Measurements from ENCODE around the gene DIPK1B. TPM values are rescaled to one million over a fixed set of nuclear protein-coding genes. Genes with fewer than 3 reads are reported as not detected.
"Not testable (repeated sequence)": the region's sequence is repeated elsewhere in the genome, so short reads cannot be mapped to it uniquely, and the experiment has no call there.

DIPK1B gene
- total RNA-seq, 2 experiments from 2014 or later, result 0.21 to 0.25 TPM

- H3K27ac Mint-ChIP-seq, result no peak overlapping the region
- no peak overlapping the region for H3K4me3 Mint-ChIP-seq
- ChIA-PET POLR2A (no interaction called here), CTCF (no interaction called here)
- no peak for DNase-seq
- peaks cover 13% of the 10 kb centered on the region for H3K27me3 Mint-ChIP-seq
- no peaks in the 10 kb centered on the region for H3K36me3 Mint-ChIP-seq (ENCODE audit: low read depth)
- intact Hi-C loops (cut with DNase I, micrococcal nuclease), result no loop called here
- H3K4me1 Mint-ChIP-seq, result peaks cover 14% of the 10 kb centered on the region
- no peaks in the 10 kb centered on the region for H3K9me3 Mint-ChIP-seq (ENCODE audit: low read depth)
- ATAC-seq, result no peak
Observed at GRCh38 chr9:136696502-136696901, 15.9 kb upstream of the DIPK1B start.

- CTCF ChIA-PET, result interaction anchor here (1.4 kb wide), 1 partner anchor 25 kb away, joined by 3 read pairs; no protein-coding TSS in a partner anchor
- Mint-ChIP-seq H3K4me1 (peaks cover 19% of the 10 kb centered on the region), H3K36me3 (ENCODE audit: low read depth) (no peaks in the 10 kb centered on the region), H3K27me3 (peaks cover 15% of the 10 kb centered on the region), H3K4me3 (no peak overlapping the region), H3K27ac (no peak overlapping the region), H3K9me3 (ENCODE audit: low read depth) (no peaks in the 10 kb centered on the region)
- intact Hi-C loops (cut with DNase I, micrococcal nuclease), result no loop called here
- POLR2A ChIA-PET, result no interaction called here
- no peak for DNase-seq
- ATAC-seq, result no peak
Observed at GRCh38 chr9:136697146-136697820, 15.1 kb upstream of the DIPK1B start.

GRCh38 chr9:136697821-136698526, 14.4 kb upstream of the DIPK1B start:
- no peaks in the 10 kb centered on the region for H3K36me3 Mint-ChIP-seq (ENCODE audit: low read depth)
- no peak overlapping the region for H3K4me3 Mint-ChIP-seq
- intact Hi-C loops (cut with DNase I, micrococcal nuclease), result no loop called here
- DNase-seq (no peak), ATAC-seq (no peak)
- H3K27ac Mint-ChIP-seq, result no peak overlapping the region
- ChIA-PET POLR2A (interaction anchor here (0.7 kb wide), 1 partner anchor 546 kb away, joined by 5 read pairs; no protein-coding TSS in a partner anchor), CTCF (interaction anchor here (0.6 to 1.4 kb wide), 5 partner anchors 23 to 485 kb away, joined by 3 to 4 read pairs (median 3); no protein-coding TSS in a partner anchor)
- H3K27me3 Mint-ChIP-seq, result peaks cover 15% of the 10 kb centered on the region
- peaks cover 20% of the 10 kb centered on the region for H3K4me1 Mint-ChIP-seq
- H3K9me3 Mint-ChIP-seq (ENCODE audit: low read depth), result no peaks in the 10 kb centered on the region

GRCh38 chr9:136698635-136699246, 13.6 kb upstream of the DIPK1B start:
- no peak for ATAC-seq
- CTCF ChIA-PET, result interaction anchor here (0.6 to 1.0 kb wide), 3 partner anchors 24 to 331 kb away, joined by 3 to 4 read pairs (median 3); no protein-coding TSS in a partner anchor
- DNase-seq, result no peak
- Mint-ChIP-seq H3K27ac (no peak overlapping the region), H3K4me3 (no peak overlapping the region), H3K9me3 (ENCODE audit: low read depth) (no peaks in the 10 kb centered on the region), H3K36me3 (ENCODE audit: low read depth) (no peaks in the 10 kb centered on the region), H3K27me3 (peaks cover 15% of the 10 kb centered on the region), H3K4me1 (peaks cover 20% of the 10 kb centered on the region)
- POLR2A ChIA-PET, result interaction anchor here (0.7 kb wide), 1 partner anchor 546 kb away, joined by 5 read pairs; no protein-coding TSS in a partner anchor
- intact Hi-C loops (cut with DNase I, micrococcal nuclease), result no loop called here

GRCh38 chr9:136700304-136700703, 12.1 kb upstream of the DIPK1B start:
- Mint-ChIP-seq H3K27ac (no peak overlapping the region), H3K27me3 (peaks cover 17% of the 10 kb centered on the region), H3K9me3 (ENCODE audit: low read depth) (no peaks in the 10 kb centered on the region), H3K4me3 (no peak overlapping the region), H3K36me3 (ENCODE audit: low read depth) (no peaks in the 10 kb centered on the region), H3K4me1 (peaks cover 20% of the 10 kb centered on the region)
- DNase-seq (no peak), ATAC-seq (no peak)
- intact Hi-C loops (cut with DNase I, micrococcal nuclease), result loop anchor here (2.0 to 5.0 kb wide), 2 partner anchors 28 to 793 kb away; partner anchors contain the start of gene CAMSAP1 (in 1 of the 2)
- ChIA-PET POLR2A (interaction anchor here (1.2 kb wide), 1 partner anchor 28 kb away, joined by 4 read pairs; no protein-coding TSS in a partner anchor), CTCF (interaction anchor here (0.6 to 1.8 kb wide), 4 partner anchors 14 to 346 kb away, joined by 3 to 5 read pairs (median 4); no protein-coding TSS in a partner anchor)

- CTCF ChIA-PET, result interaction anchor here (0.6 to 1.8 kb wide), 7 partner anchors 15 to 347 kb away, joined by 3 to 5 read pairs (median 4); no protein-coding TSS in a partner anchor
- Mint-ChIP-seq H3K4me3 (peak overlapping the region; percentile 62), H3K27me3 (peaks cover 20% of the 10 kb centered on the region), H3K4me1 (peaks cover 20% of the 10 kb centered on the region), H3K27ac (peak overlapping the region; percentile 91), H3K9me3 (ENCODE audit: low read depth) (no peaks in the 10 kb centered on the region), H3K36me3 (ENCODE audit: low read depth) (no peaks in the 10 kb centered on the region)
- DNase-seq (peak; percentile 92), ATAC-seq (peak; percentile 97)
- intact Hi-C loops (cut with DNase I, micrococcal nuclease), result loop anchor here (1.0 to 5.0 kb wide), 8 partner anchors 14 to 794 kb away; partner anchors contain the start of genes AGPAT2 (in 1 of the 2), CAMSAP1 (in 1 of the 2), SEC16A (in 1 of the 2) and TUBB4B (in 1 of the 2)
- POLR2A ChIA-PET, result interaction anchor here (0.6 to 1.2 kb wide), 4 partner anchors 14 to 734 kb away, joined by 3 to 7 read pairs (median 5); partner anchors contain the start of gene AGPAT2
Observed at GRCh38 chr9:136700959-136701667, 11.3 kb upstream of the DIPK1B start.

GRCh38 chr9:136701668-136702053, 10.7 kb upstream of the DIPK1B start:
- H3K36me3 Mint-ChIP-seq (ENCODE audit: low read depth), result no peaks in the 10 kb centered on the region
- H3K9me3 Mint-ChIP-seq (ENCODE audit: low read depth), result no peaks in the 10 kb centered on the region
- ChIA-PET POLR2A (no interaction called here), CTCF (interaction anchor here (0.9 to 1.8 kb wide), 4 partner anchors 15 to 158 kb away, joined by 3 to 5 read pairs (median 4); no protein-coding TSS in a partner anchor)
- DNase-seq (no peak), ATAC-seq (peak; percentile 4)
- H3K4me1 Mint-ChIP-seq, result peaks cover 20% of the 10 kb centered on the region
- intact Hi-C loops (cut with DNase I, micrococcal nuclease), result loop anchor here (1.0 to 5.0 kb wide), 8 partner anchors 14 to 794 kb away; partner anchors contain the start of genes AGPAT2 (in 1 of the 2), CAMSAP1 (in 1 of the 2), SEC16A (in 1 of the 2) and TUBB4B (in 1 of the 2)
- H3K4me3 Mint-ChIP-seq, result peak overlapping the region; percentile 62
- peak overlapping the region; percentile 91 for H3K27ac Mint-ChIP-seq
- H3K27me3 Mint-ChIP-seq, result peaks cover 21% of the 10 kb centered on the region

GRCh38 chr9:136703276-136703860, 9.0 kb upstream of the DIPK1B start:
- ChIA-PET POLR2A (no interaction called here), CTCF (no interaction called here)
- H3K36me3 Mint-ChIP-seq (ENCODE audit: low read depth), result no peaks in the 10 kb centered on the region
- peaks cover 16% of the 10 kb centered on the region for H3K27me3 Mint-ChIP-seq
- peaks cover 20% of the 10 kb centered on the region for H3K4me1 Mint-ChIP-seq
- no peak for ATAC-seq
- H3K27ac Mint-ChIP-seq, result no peak overlapping the region
- intact Hi-C loops (cut with DNase I, micrococcal nuclease), result loop anchor here in 1 of 2 experiments (5.0 kb wide), 1 partner anchor 796 kb away; the partner anchor contains the start of gene CAMSAP1
- no peaks in the 10 kb centered on the region for H3K9me3 Mint-ChIP-seq (ENCODE audit: low read depth)
- no peak overlapping the region for H3K4me3 Mint-ChIP-seq
- no peak for DNase-seq

- intact Hi-C loops (cut with DNase I, micrococcal nuclease), result loop anchor here in 1 of 2 experiments (5.0 kb wide), 1 partner anchor 797 kb away; the partner anchor contains the start of gene CAMSAP1
- CTCF ChIA-PET, result interaction anchor here (0.7 kb wide), 1 partner anchor 25 kb away, joined by 3 read pairs; no protein-coding TSS in a partner anchor
- Mint-ChIP-seq H3K27me3 (peaks cover 15% of the 10 kb centered on the region), H3K4me1 (peaks cover 20% of the 10 kb centered on the region)
- DNase-seq; H3K9me3 Mint-ChIP-seq (ENCODE audit: low read depth); POLR2A ChIA-PET; ATAC-seq; H3K4me3 Mint-ChIP-seq; H3K36me3 Mint-ChIP-seq (ENCODE audit: low read depth); H3K27ac Mint-ChIP-seq: not testable (repeated sequence)
Observed at GRCh38 chr9:136704741-136705140, 7.6 kb upstream of the DIPK1B start.

- CTCF ChIA-PET, result no interaction called here
- POLR2A ChIA-PET, result no interaction called here
- DNase-seq, result no peak
- intact Hi-C loops (cut with DNase I, micrococcal nuclease), result no loop called here
- H3K4me1 Mint-ChIP-seq, result peaks cover 15% of the 10 kb centered on the region
- no peak for ATAC-seq
- H3K36me3 Mint-ChIP-seq (ENCODE audit: low read depth), result no peaks in the 10 kb centered on the region
- H3K4me3 Mint-ChIP-seq, result no peak overlapping the region
- no peak overlapping the region for H3K27ac Mint-ChIP-seq
- no peaks in the 10 kb centered on the region for H3K9me3 Mint-ChIP-seq (ENCODE audit: low read depth)
- H3K27me3 Mint-ChIP-seq, result peaks cover 18% of the 10 kb centered on the region
Observed at GRCh38 chr9:136705564-136705963, 6.8 kb upstream of the DIPK1B start.

Measured in activated CD4-positive, alpha-beta T cell treated with anti-CD3 and anti-CD28 coated beads for 36 hours (primary cell).